Suppressor macrophage (primary cell): ENCODE measurements around the gene MMP14.
A peak's percentile ranks its signal among the peaks of the same experiment; 100 is the strongest.

Source experiments
- DNase-seq, 4 experiments: peaks; one replicate each; pipeline ENCODE4 v3.0.0-alpha.2; 2020 to 2022

Gene MMP14

GRCh38 chr14:22884738-22885523 lies 48.5 kb downstream of the MMP14 start:
- DNase-seq, result no peak

- no peak for DNase-seq
Observed at GRCh38 chr14:22885975-22886374, 49.6 kb downstream of the MMP14 start.

- peak in 3 of 4 experiments; percentile 33 to 63 (median 56) for DNase-seq
Observed at GRCh38 chr14:22886500-22887259, 50.3 kb downstream of the MMP14 start.

GRCh38 chr14:22887260-22887989 lies 51.0 kb downstream of the MMP14 start:
- peak in 3 of 4 experiments; percentile 29 to 46 (median 35) for DNase-seq

DNA sequence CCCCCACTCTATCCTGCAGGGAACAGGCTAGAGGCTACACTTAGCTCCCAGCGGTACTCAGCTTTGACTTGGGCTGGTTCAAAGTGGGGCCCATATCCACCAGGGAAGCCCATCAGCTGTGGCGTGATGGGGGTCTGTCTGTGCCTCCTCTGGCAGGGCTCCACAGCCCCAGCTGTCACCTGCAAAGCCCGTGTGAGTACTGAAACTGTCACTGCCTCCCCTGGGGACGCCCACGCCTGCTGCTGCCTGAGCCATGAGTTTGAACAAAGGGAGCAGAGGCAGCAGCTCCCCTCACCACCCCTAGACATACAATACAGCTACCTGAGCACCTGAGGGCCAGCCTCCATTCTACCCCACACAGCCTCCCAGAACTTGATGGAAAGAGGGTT lies 51.6 kb downstream of the MMP14 start:
- DNase-seq, result no peak

DNA sequence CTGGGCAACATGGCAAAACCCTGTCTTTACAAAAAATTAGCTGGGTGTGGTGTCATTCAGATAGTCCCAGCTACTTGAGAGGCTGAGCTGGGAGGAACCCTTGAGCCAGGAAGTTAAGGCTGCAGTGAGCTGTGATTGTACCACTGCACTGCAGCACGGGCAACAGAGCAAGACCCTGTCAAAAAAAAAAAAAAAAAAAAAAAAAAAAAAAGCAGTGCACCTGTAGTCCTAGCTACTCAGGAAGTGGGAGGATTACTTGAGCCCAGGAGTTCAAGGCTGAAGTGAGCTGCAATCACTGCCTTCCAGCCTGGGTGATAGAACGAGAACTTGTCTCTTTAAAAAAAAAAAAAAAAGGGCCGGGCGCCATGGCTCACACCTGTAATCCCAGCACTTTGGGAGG lies 52.3 kb downstream of the MMP14 start:
- no peak for DNase-seq

GRCh38 chr14:22890416-22890815 lies 54.0 kb downstream of the MMP14 start:
- DNase-seq, result no peak

DNA sequence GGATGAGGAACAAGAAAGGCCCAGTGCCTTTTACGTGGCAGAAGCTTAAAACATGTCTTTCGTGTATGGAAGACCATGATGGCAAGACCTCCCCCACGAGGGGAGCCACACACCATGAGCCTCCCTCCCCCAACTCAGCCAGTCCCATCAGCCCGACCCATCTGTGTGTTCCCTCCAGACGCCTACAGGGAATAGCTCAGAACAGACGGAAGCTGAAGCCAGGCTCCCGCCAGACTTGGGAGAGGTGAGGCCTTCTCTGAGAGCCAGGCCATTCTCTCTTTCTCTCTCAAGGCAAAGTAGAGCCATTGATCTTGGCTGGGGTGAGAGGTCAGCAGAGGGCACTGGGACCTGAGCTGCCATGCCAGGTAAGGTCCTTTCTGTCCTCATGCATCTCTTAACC lies 56.1 kb downstream of the MMP14 start:
- DNase-seq, result no peak

DNA sequence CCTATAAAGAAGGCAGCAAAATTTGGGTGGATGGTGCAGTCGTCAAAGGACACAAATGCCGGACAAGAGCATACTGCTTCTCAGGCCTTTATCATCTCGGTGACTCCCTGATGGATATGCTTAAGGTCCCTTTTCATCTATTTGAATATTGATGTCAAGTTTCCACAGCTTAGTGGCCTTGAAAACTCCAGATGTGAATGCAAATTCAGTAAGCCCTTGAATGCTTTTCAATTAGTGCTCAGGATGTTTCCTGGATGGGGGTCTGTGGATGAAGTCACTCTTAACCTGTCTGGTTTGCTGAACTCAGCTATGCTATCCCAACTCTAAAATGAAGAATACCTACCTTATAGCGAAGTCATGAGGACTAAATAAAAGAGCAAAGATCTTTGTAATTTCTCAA lies 57.3 kb downstream of the MMP14 start:
- no peak for DNase-seq

- no peak for DNase-seq
Observed at GRCh38 chr14:22895402-22895801, 59.0 kb downstream of the MMP14 start.

DNA sequence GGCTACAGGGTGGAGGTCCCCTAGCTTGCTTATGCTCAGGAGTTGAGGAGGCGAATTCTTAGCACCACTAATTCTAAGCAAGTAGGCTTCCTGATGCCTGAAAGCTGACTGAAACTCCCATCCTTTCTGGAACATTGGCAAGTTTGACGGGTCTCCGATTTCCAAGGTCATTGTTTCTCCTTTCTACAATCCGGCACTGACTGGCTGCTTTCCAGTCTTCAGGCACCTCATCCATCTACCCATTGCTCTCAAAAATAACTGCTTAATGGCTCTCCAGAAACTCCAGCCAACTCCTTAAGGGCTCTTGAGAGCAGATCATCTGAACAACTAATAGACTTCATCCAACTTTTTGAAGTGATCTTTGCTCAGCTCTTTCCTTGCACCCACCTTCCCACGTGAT lies 60.0 kb downstream of the MMP14 start:
- no peak for DNase-seq

DNA sequence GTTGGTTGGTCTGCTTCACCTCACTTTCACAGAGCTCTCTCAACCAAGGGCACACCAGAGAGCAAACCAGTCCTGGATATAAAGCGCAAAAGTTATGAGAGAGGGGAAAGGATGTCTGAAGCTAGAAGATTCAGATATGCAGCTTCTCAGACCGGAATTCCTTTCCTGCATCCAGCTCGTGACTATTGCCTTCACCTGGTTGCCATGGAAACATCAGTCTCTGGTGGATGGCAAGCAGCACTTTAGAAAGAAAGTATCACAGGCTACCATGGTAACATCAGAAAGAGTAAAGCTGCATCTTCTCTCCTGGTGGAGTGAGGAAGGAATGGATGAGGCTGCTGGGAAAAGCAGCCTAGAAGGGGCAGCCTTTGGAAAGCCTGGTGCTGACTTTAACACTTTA lies 60.4 kb downstream of the MMP14 start:
- DNase-seq, result no peak

DNA sequence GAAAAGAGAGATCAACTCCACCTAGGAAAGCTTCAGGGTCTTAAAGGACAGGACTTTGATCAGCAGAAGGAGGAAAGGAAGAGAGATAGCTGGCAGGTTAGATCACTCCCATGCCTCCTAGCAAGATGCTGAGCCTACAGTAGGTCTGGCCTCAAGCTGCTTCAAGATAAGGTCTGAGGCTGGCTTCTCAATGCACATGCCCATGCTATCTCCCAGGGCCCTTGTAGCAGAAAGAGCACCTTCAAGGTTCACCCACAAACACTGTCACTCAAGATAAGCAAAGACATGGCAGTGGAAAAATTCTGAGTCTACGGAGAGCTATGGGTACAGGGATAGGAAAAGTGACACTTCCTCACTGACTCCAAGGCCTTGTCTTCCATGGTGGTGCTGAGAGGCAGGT lies 61.0 kb downstream of the MMP14 start:
- no peak for DNase-seq
